Stimulated activated naive CD8-positive, alpha-beta T cell treated with anti-CD3 and anti-CD28 coated beads, Interleukin-15, Interleukin-2, amounts not matched to agents 100 ng/mL and 50 ng/mL, for 24 hours (primary cell): ENCODE measurements around the gene DNAI1.

Source experiments
- H3K27ac Mint-ChIP-seq: one replicate; pipeline ENCODE4 v1.8.0; 2021; ENCODE audit warnings: mild to moderate bottlenecking, mixed read lengths
- H3K27me3 Mint-ChIP-seq: one replicate; pipeline ENCODE4 v1.8.0; 2021; ENCODE audit warnings: mixed read lengths
- H3K36me3 Mint-ChIP-seq: one replicate; pipeline ENCODE4 v1.8.0; 2021; ENCODE audit warnings: low read depth, mixed read lengths
- H3K4me1 Mint-ChIP-seq: one replicate; pipeline ENCODE4 v1.8.0; 2021; ENCODE audit warnings: low read depth, mixed read lengths
- H3K4me3 Mint-ChIP-seq: one replicate; pipeline ENCODE4 v1.8.0; 2021; ENCODE audit warnings: mild to moderate bottlenecking, mixed read lengths
- H3K9me3 Mint-ChIP-seq: one replicate; pipeline ENCODE4 v1.8.0; 2021; ENCODE audit warnings: mixed read lengths

Gene DNAI1

GRCh38 chr9:34440017-34440416 lies 18.6 kb upstream of the DNAI1 start:
- Mint-ChIP-seq H3K4me1 (peaks cover 8% of the 10 kb centered on the region), H3K9me3 (no peaks in the 10 kb centered on the region), H3K36me3 (no peaks in the 10 kb centered on the region), H3K27ac (no peak overlapping the region), H3K27me3 (no peaks in the 10 kb centered on the region), H3K4me3 (no peak overlapping the region)

- Mint-ChIP-seq H3K27ac (no peak overlapping the region), H3K4me1 (peaks cover 8% of the 10 kb centered on the region), H3K9me3 (no peaks in the 10 kb centered on the region), H3K36me3 (no peaks in the 10 kb centered on the region), H3K27me3 (no peaks in the 10 kb centered on the region), H3K4me3 (no peak overlapping the region)
These were observed 15.8 kb upstream of the DNAI1 start for GRCh38 chr9:34442770-34443169.

DNA sequence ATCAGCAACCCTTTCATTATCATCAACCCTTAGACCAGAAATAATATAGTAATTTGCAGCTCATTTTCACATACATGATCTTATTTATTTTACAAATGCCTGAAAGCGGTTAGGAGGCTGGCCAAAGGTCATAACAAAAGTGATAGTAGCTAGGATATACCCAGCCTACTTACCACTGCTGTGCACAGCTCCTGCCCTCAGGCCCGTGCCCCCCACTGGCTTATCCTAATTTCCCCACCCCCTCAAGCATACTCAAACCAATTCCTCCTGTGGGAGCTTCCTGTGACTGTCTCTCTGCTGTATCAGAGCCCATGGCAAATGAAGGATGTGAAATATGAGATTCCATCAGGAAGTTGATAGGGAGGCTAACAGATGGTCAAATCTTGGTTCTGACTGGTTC lies 15.1 kb upstream of the DNAI1 start:
- Mint-ChIP-seq H3K27ac (no peak overlapping the region), H3K9me3 (no peaks in the 10 kb centered on the region)

GRCh38 chr9:34443976-34444375 lies 14.6 kb upstream of the DNAI1 start:
- Mint-ChIP-seq H3K36me3 (no peaks in the 10 kb centered on the region), H3K27me3 (no peaks in the 10 kb centered on the region), H3K9me3 (no peaks in the 10 kb centered on the region), H3K4me3 (no peak overlapping the region), H3K27ac (no peak overlapping the region), H3K4me1 (peaks cover 8% of the 10 kb centered on the region)

More for the DNA sequence above, 15.1 kb upstream of the DNAI1 start:
- no peaks in the 10 kb centered on the region for H3K36me3 Mint-ChIP-seq
- peaks cover 8% of the 10 kb centered on the region for H3K4me1 Mint-ChIP-seq
- H3K4me3 Mint-ChIP-seq = no peak overlapping the region
- no peaks in the 10 kb centered on the region for H3K27me3 Mint-ChIP-seq

DNA sequence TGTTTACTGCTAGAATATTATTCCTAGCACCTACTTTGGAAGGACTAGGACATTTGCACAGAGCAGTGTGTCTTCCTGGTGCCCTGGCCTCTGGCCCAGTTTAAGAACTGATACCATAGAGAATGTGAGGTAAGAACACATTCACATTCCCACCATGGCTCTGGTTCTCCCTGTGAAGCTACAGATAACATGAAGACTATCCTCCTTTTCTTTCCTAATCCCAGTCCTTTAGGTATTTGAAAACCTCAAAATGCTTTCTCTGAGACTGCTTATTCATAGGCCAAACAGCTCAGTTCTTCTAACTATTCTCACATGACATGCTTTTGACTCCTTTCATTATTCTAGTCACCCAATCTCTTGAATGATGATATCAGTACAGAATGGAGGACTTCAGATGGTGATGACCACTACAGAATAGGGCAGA lies 12.1 kb upstream of the DNAI1 start:
- Mint-ChIP-seq H3K4me1 (peaks cover 6% of the 10 kb centered on the region), H3K4me3 (no peak overlapping the region), H3K27ac (no peak overlapping the region)

GRCh38 chr9:34446951-34447350 lies 11.7 kb upstream of the DNAI1 start:
- Mint-ChIP-seq H3K27me3 (no peaks in the 10 kb centered on the region), H3K9me3 (no peaks in the 10 kb centered on the region), H3K4me1 (peaks cover 11% of the 10 kb centered on the region), H3K36me3 (no peaks in the 10 kb centered on the region), H3K27ac (no peak overlapping the region), H3K4me3 (no peak overlapping the region)

More for the DNA sequence above, 12.1 kb upstream of the DNAI1 start:
- Mint-ChIP-seq H3K36me3 (no peaks in the 10 kb centered on the region), H3K9me3 (no peaks in the 10 kb centered on the region), H3K27me3 (no peaks in the 10 kb centered on the region)

- Mint-ChIP-seq H3K27ac (no peak overlapping the region), H3K27me3 (no peaks in the 10 kb centered on the region), H3K9me3 (no peaks in the 10 kb centered on the region), H3K4me1 (peaks cover 29% of the 10 kb centered on the region), H3K36me3 (no peaks in the 10 kb centered on the region), H3K4me3 (no peak overlapping the region)
These were observed 8.0 kb upstream of the DNAI1 start for GRCh38 chr9:34450644-34451043.

- Mint-ChIP-seq H3K4me1 (peaks cover 32% of the 10 kb centered on the region), H3K9me3 (no peaks in the 10 kb centered on the region), H3K27ac (no peak overlapping the region), H3K27me3 (no peaks in the 10 kb centered on the region), H3K36me3 (no peaks in the 10 kb centered on the region), H3K4me3 (no peak overlapping the region)
These were observed 7.5 kb upstream of the DNAI1 start for GRCh38 chr9:34451135-34451534.

DNA sequence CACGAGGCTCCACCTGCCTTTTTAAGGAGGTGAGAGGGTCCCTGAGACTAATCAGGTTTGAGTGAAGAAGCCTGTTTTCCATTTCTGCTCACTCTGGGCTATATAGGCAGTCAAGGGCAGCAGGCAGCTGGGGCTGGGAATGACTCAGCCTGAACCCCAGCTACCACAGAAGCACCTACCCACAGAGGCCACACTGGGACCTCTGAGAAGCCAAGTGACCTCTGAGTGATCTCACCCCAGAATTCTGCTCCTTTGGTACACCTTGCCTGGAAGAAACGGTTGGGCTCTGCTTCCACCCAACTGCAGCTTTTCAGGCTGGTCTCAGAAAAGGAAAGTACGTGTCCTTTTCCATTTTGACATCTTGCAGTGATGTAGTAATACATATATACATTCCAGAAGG lies 7.1 kb upstream of the DNAI1 start:
- no peaks in the 10 kb centered on the region for H3K27me3 Mint-ChIP-seq
- H3K4me1 Mint-ChIP-seq = peaks cover 36% of the 10 kb centered on the region
- no peak overlapping the region for H3K4me3 Mint-ChIP-seq
- peaks cover 1% of the 10 kb centered on the region for H3K36me3 Mint-ChIP-seq
- H3K9me3 Mint-ChIP-seq = no peaks in the 10 kb centered on the region
- H3K27ac Mint-ChIP-seq = no peak overlapping the region

GRCh38 chr9:34452568-34452967 lies 6.0 kb upstream of the DNAI1 start:
- Mint-ChIP-seq H3K4me1 (peaks cover 46% of the 10 kb centered on the region), H3K9me3 (no peaks in the 10 kb centered on the region), H3K36me3 (peaks cover 4% of the 10 kb centered on the region), H3K4me3 (no peak overlapping the region), H3K27me3 (no peaks in the 10 kb centered on the region), H3K27ac (no peak overlapping the region)

GRCh38 chr9:34454571-34455065 lies 4.0 kb upstream of the DNAI1 start:
- H3K36me3 Mint-ChIP-seq = peaks cover 4% of the 10 kb centered on the region
- no peak overlapping the region for H3K4me3 Mint-ChIP-seq
- H3K4me1 Mint-ChIP-seq = peaks cover 59% of the 10 kb centered on the region
- no peaks in the 10 kb centered on the region for H3K9me3 Mint-ChIP-seq
- H3K27me3 Mint-ChIP-seq = no peaks in the 10 kb centered on the region
- no peak overlapping the region for H3K27ac Mint-ChIP-seq

- Mint-ChIP-seq H3K9me3 (no peaks in the 10 kb centered on the region), H3K4me3 (peak overlapping the region; percentile 11), H3K36me3 (peaks cover 4% of the 10 kb centered on the region), H3K27me3 (no peaks in the 10 kb centered on the region), H3K4me1 (peaks cover 62% of the 10 kb centered on the region), H3K27ac (no peak overlapping the region)
These were observed 2.5 kb upstream of the DNAI1 start for GRCh38 chr9:34456151-34456550.

DNA sequence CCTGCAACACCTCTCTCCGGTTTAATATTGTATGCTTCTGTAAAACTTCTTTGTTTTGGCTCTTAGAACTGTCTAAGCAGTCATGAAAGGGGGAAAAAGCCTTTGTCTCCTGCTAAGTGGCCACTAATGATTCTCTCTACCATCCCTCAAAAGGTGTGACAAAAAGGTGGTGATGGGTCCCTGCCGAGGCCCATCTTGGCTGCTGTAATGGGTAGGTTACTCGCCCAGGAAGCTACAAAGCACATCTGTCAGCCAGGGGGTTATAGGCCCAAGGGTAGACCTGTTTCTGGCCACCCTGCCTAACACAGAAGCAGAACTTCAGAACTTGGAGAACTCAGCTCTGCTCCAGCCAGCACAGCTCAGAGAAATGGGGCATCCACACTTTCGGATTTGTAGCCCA lies 1.9 kb upstream of the DNAI1 start:
- H3K4me3 Mint-ChIP-seq = peak overlapping the region; percentile 87
- peaks cover 5% of the 10 kb centered on the region for H3K27me3 Mint-ChIP-seq
- no peaks in the 10 kb centered on the region for H3K9me3 Mint-ChIP-seq
- peaks cover 56% of the 10 kb centered on the region for H3K4me1 Mint-ChIP-seq
- peaks cover 4% of the 10 kb centered on the region for H3K36me3 Mint-ChIP-seq
- no peak overlapping the region for H3K27ac Mint-ChIP-seq

- Mint-ChIP-seq H3K27ac (peak overlapping the region; percentile 78), H3K4me1 (peaks cover 51% of the 10 kb centered on the region), H3K27me3 (peaks cover 12% of the 10 kb centered on the region), H3K4me3 (peak overlapping the region; percentile 87), H3K36me3 (peaks cover 4% of the 10 kb centered on the region), H3K9me3 (no peaks in the 10 kb centered on the region)
These were observed 1.2 kb upstream of the DNAI1 start for GRCh38 chr9:34457266-34458012.

- Mint-ChIP-seq H3K36me3 (peaks cover 4% of the 10 kb centered on the region), H3K4me3 (peak overlapping the region; percentile 87), H3K4me1 (peaks cover 48% of the 10 kb centered on the region), H3K27ac (peak overlapping the region; percentile 12), H3K9me3 (no peaks in the 10 kb centered on the region), H3K27me3 (peaks cover 12% of the 10 kb centered on the region)
These were observed 345 bp downstream of the DNAI1 start for GRCh38 chr9:34458959-34459340.

- no peaks in the 10 kb centered on the region for H3K9me3 Mint-ChIP-seq
- H3K36me3 Mint-ChIP-seq = peaks cover 4% of the 10 kb centered on the region
- H3K4me3 Mint-ChIP-seq = peak overlapping the region; percentile 87
- H3K27ac Mint-ChIP-seq = peak overlapping the region; percentile 12
- H3K4me1 Mint-ChIP-seq = peaks cover 44% of the 10 kb centered on the region
- H3K27me3 Mint-ChIP-seq = peaks cover 12% of the 10 kb centered on the region
These were observed 751 bp downstream of the DNAI1 start for GRCh38 chr9:34459356-34459755.
